ENCODE results near the gene ASAP2. TPM values are rescaled to one million over a fixed set of nuclear protein-coding genes. Genes with fewer than 3 reads are reported as not detected.

ASAP2 gene
- total RNA-seq, 1 experiment from 2014 or later, result 60.3 TPM

GRCh38 chr2:9398881-9399780, 192.5 kb downstream of the ASAP2 start:
- peak overlapping the region; percentile 28; the same call in 1 of the 2 replicates for H3K27ac ChIP-seq
- peaks cover 39% of the 10 kb centered on the region for H3K4me1 ChIP-seq (replicated peaks; ENCODE audit: insufficient read depth)
- ChIA-PET POLR2A (ENCODE audit: unreplicated experiment) (no interaction called here), CTCF (no interaction called here)
- H3K4me2 ChIP-seq, result 0 out of 2 replicates have a peak overlapping the region, but pooled peaks have one; percentile 17
- H3K9me3 ChIP-seq (ENCODE audit: insufficient read depth, low read depth), result no peaks in the 10 kb centered on the region
- H4K20me1 ChIP-seq (ENCODE audit: insufficient read depth), result no peaks in the 10 kb centered on the region; the same call in 1 of the 2 replicates
- intact Hi-C loops (cut with micrococcal nuclease; ENCODE audit: unreplicated experiment), result no loop called here
- DNase-seq, result no peak
- H2AFZ ChIP-seq, result no peak overlapping the region
- BruUV-seq (replicated peaks), result no TSS peak
- peaks cover 46% of the 10 kb centered on the region for H3K36me3 ChIP-seq (ENCODE audit: low read depth)
- no peaks in the 10 kb centered on the region for H3K79me2 ChIP-seq (ENCODE audit: low read depth)
- TF ChIP-seq, protein P1, sequence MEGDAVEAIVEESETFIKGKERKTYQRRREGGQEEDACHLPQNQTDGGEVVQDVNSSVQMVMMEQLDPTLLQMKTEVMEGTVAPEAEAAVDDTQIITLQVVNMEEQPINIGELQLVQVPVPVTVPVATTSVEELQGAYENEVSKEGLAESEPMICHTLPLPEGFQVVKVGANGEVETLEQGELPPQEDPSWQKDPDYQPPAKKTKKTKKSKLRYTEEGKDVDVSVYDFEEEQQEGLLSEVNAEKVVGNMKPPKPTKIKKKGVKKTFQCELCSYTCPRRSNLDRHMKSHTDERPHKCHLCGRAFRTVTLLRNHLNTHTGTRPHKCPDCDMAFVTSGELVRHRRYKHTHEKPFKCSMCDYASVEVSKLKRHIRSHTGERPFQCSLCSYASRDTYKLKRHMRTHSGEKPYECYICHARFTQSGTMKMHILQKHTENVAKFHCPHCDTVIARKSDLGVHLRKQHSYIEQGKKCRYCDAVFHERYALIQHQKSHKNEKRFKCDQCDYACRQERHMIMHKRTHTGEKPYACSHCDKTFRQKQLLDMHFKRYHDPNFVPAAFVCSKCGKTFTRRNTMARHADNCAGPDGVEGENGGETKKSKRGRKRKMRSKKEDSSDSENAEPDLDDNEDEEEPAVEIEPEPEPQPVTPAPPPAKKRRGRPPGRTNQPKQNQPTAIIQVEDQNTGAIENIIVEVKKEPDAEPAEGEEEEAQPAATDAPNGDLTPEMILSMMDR (conservative IDR thresholded peaks at IDR 0.05), result no peak
- TF ChIP-seq EZH2 (IDR thresholded peaks at IDR 0.05; ENCODE audit: low read depth), result no peak
- H3F3A ChIP-seq (ENCODE audit: insufficient read depth, low read depth), result peaks cover 63% of the 10 kb centered on the region
- no peaks in the 10 kb centered on the region for H3K27me3 ChIP-seq (ENCODE audit: insufficient read depth, low read depth)
- no peaks in the 10 kb centered on the region for H3K9me2 ChIP-seq (ENCODE audit: insufficient read depth)
- H3K4me3 ChIP-seq, result no peak overlapping the region

GRCh38 chr2:9400268-9401058, 193.9 kb downstream of the ASAP2 start:
- TF ChIP-seq, protein P1 (conservative IDR thresholded peaks at IDR 0.05), result no peak
- no peak for TF ChIP-seq EZH2 (IDR thresholded peaks at IDR 0.05; ENCODE audit: low read depth)
- Histone ChIP-seq H3K4me3 (no peak overlapping the region), H3K9me2 (ENCODE audit: insufficient read depth) (no peaks in the 10 kb centered on the region), H3K4me2 (peak overlapping the region; percentile 69), H2AFZ (no peak overlapping the region), H3K27me3 (ENCODE audit: insufficient read depth, low read depth) (no peaks in the 10 kb centered on the region), H3K4me1 (replicated peaks; ENCODE audit: insufficient read depth) (peaks cover 42% of the 10 kb centered on the region), H3K27ac (no peak overlapping the region), H4K20me1 (ENCODE audit: insufficient read depth) (no peaks in the 10 kb centered on the region; the same call in 1 of the 2 replicates), H3K36me3 (ENCODE audit: low read depth) (peaks cover 46% of the 10 kb centered on the region), H3K79me2 (ENCODE audit: low read depth) (no peaks in the 10 kb centered on the region), H3F3A (ENCODE audit: insufficient read depth, low read depth) (peaks cover 77% of the 10 kb centered on the region), H3K9me3 (ENCODE audit: insufficient read depth, low read depth) (no peaks in the 10 kb centered on the region)
- no TSS peak for BruUV-seq (replicated peaks)
- ChIA-PET POLR2A (ENCODE audit: unreplicated experiment) (interaction anchor here (0.5 to 0.7 kb wide), 2 partner anchors 23 to 166 kb away, joined by 3 to 10 read pairs; partner anchors contain the start of gene ITGB1BP1), CTCF (no interaction called here)
- intact Hi-C loops (cut with micrococcal nuclease; ENCODE audit: unreplicated experiment), result no loop called here
- DNase-seq, result peak; percentile 39 to 89

DNA sequence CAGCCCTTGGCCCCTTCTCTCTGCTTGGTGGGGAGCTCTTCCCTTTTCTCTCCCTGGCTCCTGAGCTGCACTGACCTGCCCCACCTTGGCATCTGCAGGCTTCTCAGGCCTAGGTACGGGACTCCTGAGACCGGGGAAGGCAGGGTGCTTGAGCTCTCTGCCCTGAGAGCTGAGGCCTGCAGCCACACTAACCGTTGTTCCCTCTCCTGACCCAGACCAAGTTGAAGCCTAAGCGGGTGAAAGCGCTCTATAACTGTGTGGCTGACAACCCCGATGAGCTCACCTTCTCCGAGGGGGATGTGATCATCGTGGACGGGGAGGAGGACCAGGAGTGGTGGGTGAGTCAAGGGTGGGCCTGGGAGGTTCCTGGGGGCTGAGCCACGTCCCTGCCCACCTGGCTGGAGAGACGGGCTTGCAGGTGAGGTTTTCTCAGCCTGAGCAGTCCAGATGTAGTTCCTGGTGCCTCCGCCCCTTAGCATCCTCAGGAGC, 194.5 kb downstream of the ASAP2 start:
- Histone ChIP-seq H4K20me1 (ENCODE audit: insufficient read depth) (no peaks in the 10 kb centered on the region; the same call in 1 of the 2 replicates), H3K9me3 (ENCODE audit: insufficient read depth, low read depth) (no peaks in the 10 kb centered on the region), H3K36me3 (ENCODE audit: low read depth) (peaks cover 44% of the 10 kb centered on the region), H3K27ac (no peak overlapping the region), H3K4me3 (no peak overlapping the region), H3K4me2 (peak overlapping the region; percentile 69), H2AFZ (no peak overlapping the region), H3K4me1 (replicated peaks; ENCODE audit: insufficient read depth) (peaks cover 42% of the 10 kb centered on the region), H3K79me2 (ENCODE audit: low read depth) (no peaks in the 10 kb centered on the region), H3F3A (ENCODE audit: insufficient read depth, low read depth) (peaks cover 75% of the 10 kb centered on the region), H3K27me3 (ENCODE audit: insufficient read depth, low read depth) (no peaks in the 10 kb centered on the region), H3K9me2 (ENCODE audit: insufficient read depth) (no peaks in the 10 kb centered on the region)
- no peak for TF ChIP-seq EZH2 (IDR thresholded peaks at IDR 0.05; ENCODE audit: low read depth)
- TF ChIP-seq, protein P1 (conservative IDR thresholded peaks at IDR 0.05), result no peak
- intact Hi-C loops (cut with micrococcal nuclease; ENCODE audit: unreplicated experiment), result no loop called here
- CTCF ChIA-PET, result no interaction called here
- no peak for DNase-seq
- no TSS peak for BruUV-seq (replicated peaks)
- POLR2A ChIA-PET (ENCODE audit: unreplicated experiment), result no interaction called here

All from PC-9 (cell line).